Mesothelial cell of epicardium (in vitro differentiated cells): Measurements from ENCODE around the gene RASSF4. TPM values are rescaled to one million over a fixed set of nuclear protein-coding genes. Genes with fewer than 3 reads are reported as not detected.
"Not testable (repeated sequence)": the region's sequence is repeated elsewhere in the genome, so short reads cannot be mapped to it uniquely, and the experiment has no call there.

Experiments used
- DNase-seq, 2 experiments: peaks; one replicate each; pipeline ENCODE4 v3.0.0; 2021; ENCODE audit warnings: low spot score in 2 of 2; ENCODE audit not compliant: unreplicated experiment in 2 of 2
- H3K27ac Mint-ChIP-seq: 2 replicates; pipeline ENCODE4 v1.8.0; 2021; ENCODE audit warnings: mixed read lengths
- H3K27me3 Mint-ChIP-seq: 2 replicates; pipeline ENCODE4 v1.8.0; 2021; ENCODE audit warnings: low read depth, mixed read lengths
- H3K36me3 Mint-ChIP-seq: 2 replicates; pipeline ENCODE4 v1.8.0; 2021; ENCODE audit warnings: mixed read lengths
- H3K4me1 Mint-ChIP-seq: 2 replicates; pipeline ENCODE4 v1.8.0; 2021; ENCODE audit warnings: mixed read lengths
- H3K4me3 Mint-ChIP-seq: 2 replicates; pipeline ENCODE4 v1.8.0; 2021; ENCODE audit warnings: mild to moderate bottlenecking, moderate library complexity, mixed read lengths
- H3K9me3 Mint-ChIP-seq: 2 replicates; pipeline ENCODE4 v1.8.0; 2021; ENCODE audit warnings: mixed read lengths
- CTCF ChIP-seq: fragments of 200-600 bp; sonication (generic); IDR thresholded peaks from one replicate; pipeline ENCODE4 v1.5.0; 2021; ENCODE audit warnings: antibody characterized with exemption; ENCODE audit not compliant: unreplicated experiment
- total RNA-seq: library from RNA; stranded (reverse); gene quantifications from 3 replicates; pipeline ENCODE4 v1.2.1, GENCODE V29; 2021

RASSF4 gene
- total RNA-seq, 1 donor from 2014 or later = 16.3 TPM

DNA sequence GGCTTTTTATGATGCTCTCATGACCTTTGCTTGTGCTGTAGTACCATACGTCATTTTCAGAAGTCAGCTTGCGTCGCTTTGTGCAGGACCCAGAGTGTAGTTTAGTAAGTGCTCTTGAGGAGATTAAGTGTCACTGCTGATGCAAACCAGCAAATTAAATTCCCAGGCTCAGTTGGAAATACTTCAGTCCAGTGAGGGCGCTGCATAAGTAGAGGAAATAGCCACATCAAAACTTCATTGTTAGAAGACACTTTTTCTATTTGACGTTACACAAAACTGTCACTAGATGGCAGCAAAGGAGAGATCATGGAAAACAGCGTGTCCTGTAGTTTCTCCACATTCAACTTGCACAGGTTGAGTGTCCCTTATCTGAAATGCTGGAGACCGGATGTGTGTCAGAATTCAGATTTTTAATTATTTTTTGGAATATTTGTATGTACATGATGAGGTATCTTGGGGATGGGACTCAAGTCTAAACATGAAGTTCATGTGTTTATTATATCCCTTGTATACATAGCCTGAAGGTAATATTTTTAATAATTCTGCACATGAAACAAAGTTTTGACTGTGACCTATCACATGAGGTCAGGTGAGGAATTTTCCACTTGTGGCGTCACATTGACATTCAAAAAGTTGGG lies 49.0 kb downstream of the RASSF4 start:
- Mint-ChIP-seq H3K36me3 (peaks cover 12% of the 10 kb centered on the region), H3K27ac (no peak overlapping the region), H3K4me1 (no peaks in the 10 kb centered on the region), H3K4me3 (no peak overlapping the region), H3K27me3 (no peaks in the 10 kb centered on the region), H3K9me3 (peaks cover 4% of the 10 kb centered on the region)
- peak; percentile 74 for TF ChIP-seq CTCF
- no peak for DNase-seq

DNA sequence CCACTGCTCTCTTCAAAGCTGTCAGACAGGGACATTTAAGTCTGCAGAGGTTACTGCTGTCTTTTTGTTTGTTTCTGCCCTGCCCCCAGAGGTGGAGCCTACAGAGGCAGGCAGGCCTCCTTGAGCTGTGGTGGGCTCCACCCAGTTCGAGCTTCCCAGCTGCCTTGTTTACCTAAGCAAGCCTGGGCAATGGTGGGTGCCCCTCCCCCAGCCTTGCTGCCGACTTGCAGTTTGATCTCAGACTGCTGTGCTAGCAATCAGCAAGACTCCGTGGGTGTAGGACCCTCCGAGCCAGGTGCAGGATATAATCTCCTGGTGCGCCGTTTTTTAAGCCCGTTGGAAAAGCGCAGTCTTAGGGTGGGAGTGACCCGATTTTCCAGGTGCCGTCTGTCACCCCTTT lies 55.0 kb downstream of the RASSF4 start:
- not testable (repeated sequence) for H3K36me3 Mint-ChIP-seq, DNase-seq, H3K4me1 Mint-ChIP-seq, H3K9me3 Mint-ChIP-seq, H3K27me3 Mint-ChIP-seq, H3K27ac Mint-ChIP-seq, H3K4me3 Mint-ChIP-seq

GRCh38 chr10:45015590-45015989 lies 56.0 kb downstream of the RASSF4 start:
- TF ChIP-seq CTCF = no peak
- no peak for DNase-seq
- no peak overlapping the region for H3K27ac Mint-ChIP-seq
- H3K4me1 Mint-ChIP-seq = no peaks in the 10 kb centered on the region
- H3K27me3 Mint-ChIP-seq = no peaks in the 10 kb centered on the region
- peaks cover 4% of the 10 kb centered on the region for H3K9me3 Mint-ChIP-seq
- H3K36me3 Mint-ChIP-seq = no peaks in the 10 kb centered on the region
- H3K4me3 Mint-ChIP-seq = no peak overlapping the region

DNA sequence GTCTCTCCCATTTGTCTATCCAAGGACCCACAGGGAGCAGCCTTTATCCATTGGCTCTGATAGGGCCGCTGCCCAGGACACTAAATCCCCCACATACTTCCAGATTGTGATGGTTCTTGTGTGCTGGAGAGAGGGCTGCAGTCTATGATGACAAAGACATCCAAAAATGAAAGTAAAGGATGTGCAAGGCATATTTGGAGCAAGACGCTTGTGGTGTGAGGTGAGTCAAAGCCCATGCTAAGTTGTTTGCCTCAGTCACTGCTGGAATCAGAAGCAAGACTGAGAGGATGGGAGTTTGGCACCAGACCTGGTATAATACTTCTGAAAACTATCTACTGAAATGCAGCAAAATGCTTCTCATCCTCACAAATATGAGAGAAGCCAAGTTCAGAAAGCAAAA lies 63.8 kb downstream of the RASSF4 start:
- H3K4me1 Mint-ChIP-seq = no peaks in the 10 kb centered on the region
- peaks cover 22% of the 10 kb centered on the region for H3K9me3 Mint-ChIP-seq
- H3K4me3 Mint-ChIP-seq = no peak overlapping the region
- peaks cover 1% of the 10 kb centered on the region for H3K27me3 Mint-ChIP-seq
- no peak overlapping the region for H3K27ac Mint-ChIP-seq
- no peaks in the 10 kb centered on the region for H3K36me3 Mint-ChIP-seq
- DNase-seq = no peak
- no peak for TF ChIP-seq CTCF

DNA sequence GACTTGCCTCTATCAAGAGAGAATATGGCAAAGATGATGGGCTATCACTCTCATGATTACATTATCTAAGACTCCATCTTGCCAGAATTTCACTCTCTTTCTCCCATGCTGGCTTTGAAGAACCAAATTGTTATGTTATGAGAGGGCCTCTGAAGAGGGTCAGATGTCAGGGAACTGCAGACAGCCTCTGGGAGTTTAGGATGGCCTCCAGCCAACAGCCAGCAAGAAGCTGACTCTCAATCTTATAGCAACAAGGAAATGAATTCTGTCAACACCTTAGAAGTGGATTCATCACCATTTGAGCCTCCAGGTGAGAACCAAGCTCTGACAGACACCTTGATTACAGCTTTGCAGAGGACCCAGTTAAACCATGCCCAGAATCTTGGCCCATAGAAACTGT lies 74.7 kb downstream of the RASSF4 start:
- Mint-ChIP-seq H3K27me3 (no peaks in the 10 kb centered on the region), H3K27ac (no peak overlapping the region), H3K4me1 (no peaks in the 10 kb centered on the region), H3K4me3 (no peak overlapping the region), H3K36me3 (peaks cover 5% of the 10 kb centered on the region), H3K9me3 (peaks cover 24% of the 10 kb centered on the region)
- TF ChIP-seq CTCF = no peak
- no peak for DNase-seq

DNA sequence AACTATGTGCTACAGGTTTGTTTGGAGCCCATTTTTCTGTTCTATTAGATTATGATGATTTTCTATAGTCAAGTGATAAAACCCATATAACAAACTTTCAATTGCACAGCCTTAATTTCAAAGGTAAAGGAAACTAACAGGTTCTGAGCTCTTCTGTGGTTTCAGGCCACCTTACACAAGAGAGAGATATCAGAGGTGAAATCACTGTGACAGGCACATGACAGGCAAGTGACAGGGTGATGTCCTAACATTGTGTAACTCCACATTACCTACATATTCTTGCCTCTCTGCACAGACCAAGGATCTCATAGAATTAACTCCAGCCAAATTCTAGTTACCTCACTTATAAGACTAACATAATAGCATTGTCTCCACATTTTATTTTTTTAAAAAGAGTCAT lies 76.1 kb downstream of the RASSF4 start:
- H3K36me3 Mint-ChIP-seq = peaks cover 5% of the 10 kb centered on the region
- no peak overlapping the region for H3K27ac Mint-ChIP-seq
- H3K4me1 Mint-ChIP-seq = no peaks in the 10 kb centered on the region
- no peaks in the 10 kb centered on the region for H3K27me3 Mint-ChIP-seq
- DNase-seq = no peak
- TF ChIP-seq CTCF = no peak
- no peak overlapping the region for H3K4me3 Mint-ChIP-seq
- peaks cover 18% of the 10 kb centered on the region for H3K9me3 Mint-ChIP-seq
